RPMI7951 (cell line): ENCODE results near the gene UTS2R. TPM values are rescaled to one million over a fixed set of nuclear protein-coding genes. Genes with fewer than 3 reads are reported as not detected.

Source experiments
- total RNA-seq: library from RNA; depleted of rRNA; stranded (reverse); fragments of >200 nt; shearing (Covaris generic); gene quantifications from 2 replicates; pipeline ENCODE4 v1.2.3, GENCODE V29; 2014; rRNA removed

The UTS2R gene
- total RNA-seq, 1 experiment from 2014 or later: not detected

Other genes with a start within 250 kb of the UTS2R start
- 3.7 and 5.0 TPM in 2 replicates for gene CCDC57, start 158.9 kb upstream of the UTS2R start, total RNA-seq
- 104 and 207 TPM in 2 replicates for gene SLC16A3, start 142.7 kb upstream of the UTS2R start, total RNA-seq
- 20.4 and 22.6 TPM in 2 replicates for gene CSNK1D, start 98.1 kb upstream of the UTS2R start, total RNA-seq
- gene CD7, start 54.2 kb upstream of the UTS2R start, total RNA-seq: not detected in 2 replicates
- gene SECTM1, start 38.0 kb upstream of the UTS2R start, total RNA-seq: 17.2 and 19.7 TPM in 2 replicates
- gene TEX19, start 12.5 kb upstream of the UTS2R start, total RNA-seq: 0.24 TPM in 1 of 2 replicates, not detected in the other
- 2.4 and 3.0 TPM in 2 replicates for gene HEXD, start 46.6 kb downstream of the UTS2R start, total RNA-seq
- gene OGFOD3, start 46.8 kb downstream of the UTS2R start, total RNA-seq: 29.2 and 31.0 TPM in 2 replicates
- gene CYBC1, start 79.0 kb downstream of the UTS2R start, total RNA-seq: 25.7 and 25.8 TPM in 2 replicates
- gene NARF, start 87.0 kb downstream of the UTS2R start, total RNA-seq: 52.4 and 69.7 TPM in 2 replicates
- 17.1 and 17.8 TPM in 2 replicates for gene FOXK2, start 148.0 kb downstream of the UTS2R start, total RNA-seq